HCT116 (cell line): ENCODE results near the gene TIAM2. TPM values are rescaled to one million over a fixed set of nuclear protein-coding genes. Genes with fewer than 3 reads are reported as not detected.

Experiments used
- ATAC-seq: fragments of 200-7000 bp; cut with Tn5 transposase; 2 replicates; pipeline ENCODE4 v1.9.1; 2020; ENCODE audit warnings: mild to moderate bottlenecking, moderate library complexity
- BruUV-seq: library from RNA; stranded (reverse); fragments of 400-500 nt; replicated peaks from 2 replicates; lab custom pipeline; 2021; lab: Mats Ljungman, UMichigan
- CTCF ChIA-PET: fragments of 300-600 bp; sonication (Branson Sonifier 250); formaldehyde crosslinking; loops from one replicate; lab custom pipeline; 2021; ENCODE audit warnings: antibody characterized with exemption; lab: Charles Lee
- POLR2A ChIA-PET: fragments of 300-600, 350-600 bp; sonication (Branson Sonifier 250); formaldehyde crosslinking; loops from one replicate; lab custom pipeline; 2021; ENCODE audit warnings: antibody characterized with exemption; lab: Charles Lee
- RAD21 ChIA-PET, 2 experiments: fragments of 300-600 bp; sonication (Branson Sonifier 250); formaldehyde crosslinking; loops; one replicate each; lab custom pipeline; 2023; ENCODE audit warnings: low total read pairs in 2 of 2; ENCODE audit not compliant: uncharacterized antibody in 2 of 2, unreplicated experiment in 2 of 2, low non-redundant PET in 1 of 2; lab: Charles Lee
- DNase-seq: peaks from one replicate; pipeline ENCODE4 v3.0.0-alpha.2; 2010; ENCODE audit warnings: low read depth, low spot score
- H2AFZ ChIP-seq: fragments of 200-600 bp; shearing (Covaris generic), sonication (generic); 2 replicates; pipeline ENCODE4 v1.6.1; 2017; ENCODE audit warnings: low read depth, mixed run types, mixed read lengths, antibody characterized with exemption, low read length; ENCODE audit not compliant: poor library complexity, severe bottlenecking
- H3K27ac ChIP-seq: 2 replicates; pipeline ENCODE4 v1.5.1; 2012; ENCODE audit warnings: low read depth, low read length
- H3K27me3 ChIP-seq: fragments of 200-600 bp; sonication (generic); 2 replicates; pipeline ENCODE4 v1.6.1; 2016; ENCODE audit warnings: mixed run types, low read length, mixed read lengths; ENCODE audit not compliant: insufficient read depth
- H3K36me3 ChIP-seq, 2 experiments: fragments of 200-500 bp in 1 of 2; fragments of 200-600 bp in 1 of 2; sonication (Bioruptor generic) in 1 of 2; sonication (generic) in 1 of 2; 2 replicates each; pipeline versions ENCODE4 v1.5.1 to v1.6.1; 2014 to 2016; ENCODE audit warnings: low read length in 2 of 2, inconsistent platforms in 1 of 2, mixed read lengths in 1 of 2, mixed run types in 1 of 2; ENCODE audit not compliant: insufficient read depth in 2 of 2, control insufficient read depth in 1 of 2
- H3K4me1 ChIP-seq, 2 experiments: fragments of 200-600 bp in 1 of 2; sonication (generic) in 1 of 2; 2 replicates each; pipeline versions ENCODE4 v1.5.1 to v1.6.1; 2012 to 2017; ENCODE audit warnings: low read length in 2 of 2, inconsistent platforms in 1 of 2, mild to moderate bottlenecking in 1 of 2, mixed read lengths in 1 of 2, mixed run types in 1 of 2, moderate library complexity in 1 of 2; ENCODE audit not compliant: insufficient read depth in 2 of 2, control insufficient read depth in 1 of 2
- H3K4me2 ChIP-seq: fragments of 200-600 bp; sonication (generic); 2 replicates; pipeline ENCODE4 v1.6.1; 2017; ENCODE audit warnings: mixed run types, low read length, mixed read lengths
- H3K4me3 ChIP-seq, 2 experiments: fragments of 200-600 bp in 1 of 2; sonication (generic) in 1 of 2; replicated peaks in 1 of 2; 2 replicates each; pipeline ENCODE4 v1.5.1; 2011 to 2016; ENCODE audit warnings: low read length in 2 of 2, control low read depth in 1 of 2, low read depth in 1 of 2, mild to moderate bottlenecking in 1 of 2, mixed read lengths in 1 of 2, mixed run types in 1 of 2
- H3K79me2 ChIP-seq: fragments of 200-600 bp; sonication (generic); 2 replicates; pipeline ENCODE4 v1.6.1; 2017; ENCODE audit warnings: mild to moderate bottlenecking, mixed run types, low read length, moderate library complexity, mixed read lengths; ENCODE audit not compliant: insufficient read depth
- H3K9ac ChIP-seq: fragments of 200-600 bp; sonication (generic); 2 replicates; pipeline ENCODE4 v1.6.1; 2016; ENCODE audit warnings: low read length, mixed read lengths
- H3K9me2 ChIP-seq: fragments of 200-600 bp; sonication (generic), shearing (Covaris generic); 2 replicates; pipeline ENCODE4 v1.6.1; 2017; ENCODE audit warnings: mixed run types, mild to moderate bottlenecking, moderate library complexity; ENCODE audit not compliant: insufficient read depth
- H3K9me3 ChIP-seq, 2 experiments: fragments of 200-500 bp in 1 of 2; fragments of 200-600 bp in 1 of 2; sonication (Bioruptor generic) in 1 of 2; sonication (generic) in 1 of 2; 2 replicates each; pipeline ENCODE4 v1.6.1; 2014 to 2017; ENCODE audit warnings: low read length in 2 of 2, mixed read lengths in 2 of 2, inconsistent platforms in 1 of 2, low read depth in 1 of 2, mild to moderate bottlenecking in 1 of 2, mixed run types in 1 of 2, moderate library complexity in 1 of 2; ENCODE audit not compliant: control insufficient read depth in 1 of 2, insufficient read depth in 1 of 2
- H4K20me1 ChIP-seq: fragments of 200-600 bp; sonication (generic), shearing (Covaris generic); 2 replicates; pipeline ENCODE4 v1.6.1; 2017; ENCODE audit warnings: mixed run types, mild to moderate bottlenecking, moderate library complexity; ENCODE audit not compliant: insufficient read depth
- ATF3 ChIP-seq: IDR thresholded peaks from 2 replicates; pipeline ENCODE4 v1.6.1; 2012
- CBX3 ChIP-seq: IDR thresholded peaks from 2 replicates; pipeline ENCODE4 v1.6.1; 2012; ENCODE audit warnings: low read depth
- CEBPB ChIP-seq: IDR thresholded peaks from 2 replicates; pipeline ENCODE4 v1.6.1; 2012; ENCODE audit warnings: low read depth
- CTCF ChIP-seq, 3 experiments: fragments of 200-600 bp in 1 of 3; sonication (generic) in 1 of 3; IDR thresholded peaks in 2 of 3; conservative IDR thresholded peaks in 1 of 3; 2 replicates each; pipeline ENCODE4 v1.5.1; 2012 to 2017; ENCODE audit warnings: low read depth in 2 of 3, low read length in 2 of 3, antibody characterized with exemption in 1 of 3, borderline replicate concordance in 1 of 3, control low read depth in 1 of 3, mild to moderate bottlenecking in 1 of 3, mixed read lengths in 1 of 3, mixed run types in 1 of 3, moderate library complexity in 1 of 3; ENCODE audit not compliant: insufficient read depth in 1 of 3
- ELF1 ChIP-seq: IDR thresholded peaks from 2 replicates; pipeline ENCODE4 v1.6.1; 2012; ENCODE audit warnings: low read depth, borderline replicate concordance
- EZH2phosphoT487 ChIP-seq: fragments of 200-600 bp; IDR thresholded peaks from 2 replicates; pipeline ENCODE4 v1.6.1; 2018; ENCODE audit warnings: antibody characterized with exemption, borderline replicate concordance
- POLR2AphosphoS5 ChIP-seq: IDR thresholded peaks from 2 replicates; pipeline ENCODE4 v1.6.1; 2011; ENCODE audit warnings: mild to moderate bottlenecking, low read depth, low read length, moderate library complexity
- RAD21 ChIP-seq: IDR thresholded peaks from 2 replicates; pipeline ENCODE4 v1.6.1; 2012; ENCODE audit warnings: low read depth, mild to moderate bottlenecking
- ZNF274 ChIP-seq: fragments of 200-500 bp; sonication (Bioruptor generic); IDR thresholded peaks from 2 replicates; pipeline ENCODE4 v1.6.1; 2014; ENCODE audit warnings: mild to moderate bottlenecking, low read depth, low read length, inconsistent platforms
- intact Hi-C: fragments of 100-400 bp; cut with micrococcal nuclease; formaldehyde crosslinking; loops from 2 replicates; pipeline ENCODE4 v1.10.0; 2022
- total RNA-seq: library from RNA; stranded (reverse); gene quantifications from one replicate; pipeline ENCODE4 v1.2.1, GENCODE V29; 2021; ENCODE audit not compliant: unreplicated experiment

Gene TIAM2
- total RNA-seq, 1 experiment from 2014 or later = 9.4 TPM

DNA sequence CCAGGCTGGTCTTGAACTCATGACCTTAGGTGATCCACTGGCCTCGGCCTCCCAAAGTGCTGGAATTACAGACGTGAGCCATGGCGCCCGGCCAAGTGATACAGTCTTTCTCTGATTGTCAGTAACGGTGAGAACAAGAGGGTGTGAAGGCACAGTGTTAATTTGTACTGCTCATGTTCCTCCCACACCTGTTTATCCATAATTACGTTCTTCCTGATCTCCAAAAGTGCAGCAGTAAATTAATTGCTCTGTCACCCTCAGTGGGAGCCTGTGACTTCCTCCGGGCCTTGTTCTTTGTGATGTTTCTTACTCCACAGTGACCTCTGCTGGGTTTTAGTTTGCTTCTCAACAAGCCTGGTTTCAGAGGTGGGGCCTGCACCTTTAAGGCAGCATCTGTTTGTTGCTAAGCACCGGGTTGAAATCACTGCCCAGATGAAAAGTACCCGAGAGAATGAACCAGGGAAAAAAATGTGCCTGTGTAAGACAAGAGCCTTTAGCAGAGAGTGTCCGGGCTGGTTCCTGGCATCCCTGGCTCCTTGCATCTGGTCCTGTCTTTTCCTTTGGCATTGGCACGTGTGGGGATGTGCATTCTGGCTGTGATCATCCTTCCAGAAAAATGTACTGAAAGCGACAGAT, 179.6 kb downstream of the TIAM2 start:
- Histone ChIP-seq H3K4me2 (0 out of 2 replicates have a peak overlapping the region, but pooled peaks have one; percentile 30), H3K79me2 (no peaks in the 10 kb centered on the region), H4K20me1 (no peaks in the 10 kb centered on the region), H3K4me3 (no peak overlapping the region), H3K9me3 (no peaks in the 10 kb centered on the region), H3K27ac (no peak overlapping the region), H3K36me3 (no peaks in the 10 kb centered on the region), H3K9me2 (no peaks in the 10 kb centered on the region)
- peak; percentile 86 for ATAC-seq
- CTCF ChIA-PET = interaction anchor here (0.9 kb wide), 1 partner anchor 499 kb away, joined by 3 read pairs; no protein-coding TSS in a partner anchor
- BruUV-seq = no TSS peak
- POLR2A ChIA-PET = no interaction called here
- DNase-seq = peak; percentile 85
- no peak for TF ChIP-seq ZNF274
- no peak for TF ChIP-seq CEBPB
- TF ChIP-seq CTCF (IDR thresholded peaks at IDR 0.05 in 2 of 3, conservative IDR thresholded peaks at IDR 0.05 in 1 of 3; ENCODE audit: borderline replicate concordance in 1 of 3, insufficient read depth in 1 of 3, low read depth in 2 of 3, low read length in 2 of 3) = peak; percentile 65 to 94 (median 72)
- TF ChIP-seq ELF1 = no peak
- no peak for TF ChIP-seq CBX3
- TF ChIP-seq RAD21 = peak; percentile 96
- no peak for TF ChIP-seq ATF3
- TF ChIP-seq EZH2phosphoT487 = no peak
- TF ChIP-seq POLR2AphosphoS5 = no peak
- TF ChIP-seq, all 23 proteins: peak for 2
- Histone ChIP-seq H3K27me3 (no peaks in the 10 kb centered on the region), H3K9ac (no peak overlapping the region), H3K4me1 (peaks cover 19 to 37% of the 10 kb centered on the region in 2 experiments), H2AFZ (no peak overlapping the region)
- RAD21 ChIA-PET = no interaction called here
- intact Hi-C loops = loop anchor here (1.0 to 5.0 kb wide), 5 partner anchors 143 to 1022 kb away; no protein-coding TSS in a partner anchor
